Measurements from ENCODE around the gene IGDCC3. TPM values are rescaled to one million over a fixed set of nuclear protein-coding genes. Genes with fewer than 3 reads are reported as not detected.

IGDCC3 gene
- total and polyA plus RNA-seq, 2 donors (not counting 3 experiments of a cell fraction or from before 2014, with no cell fraction given), result 0.03 TPM; not detected in 1

DNA sequence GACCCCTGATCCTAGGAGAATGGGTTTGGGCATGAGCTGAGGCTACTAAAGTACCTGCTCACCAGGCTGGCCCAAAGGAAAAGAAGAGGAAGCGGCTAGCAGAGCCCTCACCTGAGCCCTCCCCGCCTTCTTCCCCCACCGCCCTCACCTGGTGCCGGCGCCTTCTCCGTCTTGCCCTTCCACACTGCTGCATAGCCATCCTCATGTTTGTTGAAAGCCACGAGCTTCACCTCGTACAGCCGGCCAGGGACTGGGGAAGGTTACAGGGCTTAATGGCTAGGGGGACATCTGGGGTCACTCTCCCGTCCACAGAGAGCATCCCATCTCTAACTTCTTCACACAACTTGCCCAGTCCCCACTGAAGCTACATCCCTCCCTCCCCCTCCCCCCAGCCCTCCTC lies 13.9 kb upstream of the IGDCC3 start:
- Histone ChIP-seq H2AFZ (ENCODE audit: low read depth, low read length) (no peak overlapping the region), H3K79me2 (ENCODE audit: control insufficient read depth, insufficient read depth, low read length) (no peaks in the 10 kb centered on the region), H3K27me3 (ENCODE audit: control insufficient read depth in 2 of 2, insufficient read depth in 2 of 2, low read length in 2 of 2) (peaks cover 22 to 29% of the 10 kb centered on the region in 2 experiments), H3K4me3 (replicated peaks in 1 of 3; ENCODE audit: insufficient read depth in 1 of 3, low read depth in 1 of 3, low read length in 3 of 3) (no peak overlapping the region), H3K4me2 (ENCODE audit: insufficient read depth, low read length) (no peak overlapping the region), H4K20me1 (replicated peaks; ENCODE audit: control insufficient read depth, extremely low read depth, insufficient read depth, low read length) (no peaks in the 10 kb centered on the region), H3K4me1 (ENCODE audit: control insufficient read depth, extremely low read depth, insufficient read depth, low read length) (no peaks in the 10 kb centered on the region), H3K36me3 (ENCODE audit: control insufficient read depth in 2 of 2, extremely low read depth in 1 of 2, insufficient read depth in 2 of 2, low read length in 2 of 2) (no peaks in the 10 kb centered on the region), H3K9me3 (replicated peaks; ENCODE audit: control insufficient read depth, insufficient read depth, low read length) (no peaks in the 10 kb centered on the region), H3K9me1 (replicated peaks; ENCODE audit: control insufficient read depth, extremely low read depth, insufficient read depth, low read length) (no peaks in the 10 kb centered on the region), H3K9ac (replicated peaks; ENCODE audit: extremely low read depth, insufficient read depth, low read length) (no peak overlapping the region), H3K27ac (ENCODE audit: insufficient read depth, low read depth, low read length) (no peak overlapping the region)
- DNase-seq (ENCODE audit: low read depth, low spot score) (no peak), FAIRE-seq (no peak)
- CTCF ChIA-PET, result interaction anchor here (0.9 to 1.7 kb wide), 4 partner anchors 9 to 94 kb away, joined by 3 to 7 read pairs (median 5); no protein-coding TSS in a partner anchor
- intact Hi-C loops (cut with micrococcal nuclease), result no loop called here
- POLR2A ChIA-PET, result no interaction called here
- no peak for TF ChIP-seq MYC (IDR thresholded peaks at IDR 0.05; ENCODE audit: low read depth, low read length)
- no peak for TF ChIP-seq POLR2AphosphoS5 (IDR thresholded peaks at IDR 0.05; ENCODE audit: insufficient read depth, low read depth, low read length)
- TF ChIP-seq JUN (IDR thresholded peaks at IDR 0.05; ENCODE audit: borderline replicate concordance, insufficient read depth, insufficient read length, low read depth), result no peak
- TF ChIP-seq FOS (IDR thresholded peaks at IDR 0.05; ENCODE audit: borderline replicate concordance, insufficient read depth, low read length), result no peak
- TF ChIP-seq POLR2A (IDR thresholded peaks at IDR 0.05; ENCODE audit: low read depth, low read length), result no peak
- TF ChIP-seq GATA2 (IDR thresholded peaks at IDR 0.05; ENCODE audit: insufficient read depth, insufficient read length, low read depth, low read length), result no peak
- no peak for TF ChIP-seq CTCF (IDR thresholded peaks at IDR 0.05; ENCODE audit: extremely low read depth in 1 of 2, insufficient read depth in 1 of 2, low read depth in 1 of 2, low read length in 2 of 2)
- TF ChIP-seq EZH2 (IDR thresholded peaks at IDR 0.05; ENCODE audit: borderline replicate concordance, low read depth, low read length, severe bottlenecking), result no peak
- TF ChIP-seq, protein P1, sequence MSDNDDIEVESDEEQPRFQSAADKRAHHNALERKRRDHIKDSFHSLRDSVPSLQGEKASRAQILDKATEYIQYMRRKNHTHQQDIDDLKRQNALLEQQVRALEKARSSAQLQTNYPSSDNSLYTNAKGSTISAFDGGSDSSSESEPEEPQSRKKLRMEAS (IDR thresholded peaks at IDR 0.05; ENCODE audit: insufficient read depth, insufficient read length), result no peak
- no TSS peak for BruUV-seq (replicated peaks)
- dilution Hi-C loops (cut with MboI; ENCODE audit: extremely low pct_ligation_motif_present, low sequenced_read_pairs), result no loop called here
